ENCODE measurements around the gene PCNX2.

PCNX2 gene

DNA sequence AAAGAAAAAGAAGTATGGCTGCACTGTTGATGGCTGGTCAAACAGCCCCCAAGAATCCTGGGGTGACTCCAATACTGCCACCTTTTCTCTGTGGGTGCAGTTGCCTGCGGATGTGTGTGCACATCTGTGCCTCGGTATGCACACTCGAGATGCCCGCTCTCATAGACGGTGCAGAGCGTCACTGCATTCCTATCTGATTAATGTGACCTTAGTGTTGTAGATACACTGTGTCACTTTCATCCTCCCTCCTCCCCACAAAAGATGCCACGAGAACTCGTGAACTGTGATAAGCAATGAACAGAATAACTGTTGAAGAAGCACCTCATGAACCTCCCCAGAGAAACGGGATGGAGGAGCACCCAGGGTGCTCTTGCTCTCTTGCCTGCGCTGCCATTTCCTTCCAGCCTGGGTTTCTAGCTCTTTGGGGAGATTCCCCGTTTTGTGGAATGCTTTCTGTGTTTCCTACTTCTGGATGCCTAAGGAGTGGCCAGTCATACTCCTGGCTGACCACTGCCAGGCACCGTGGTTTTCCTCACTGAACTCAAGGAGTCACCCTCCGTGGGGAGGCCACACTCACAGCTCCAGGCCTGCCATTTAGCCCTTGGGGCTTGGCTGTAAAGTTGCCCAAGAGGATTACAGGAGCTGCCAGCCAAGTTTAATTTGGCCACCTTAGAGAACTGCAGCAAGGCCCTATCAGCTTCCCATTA lies 313.1 kb downstream of the PCNX2 start:
- Histone ChIP-seq H3K27me3 (ENCODE audit: insufficient read depth, low read length, poor library complexity, severe bottlenecking) (no peaks in the 10 kb centered on the region), H2AFZ (ENCODE audit: low read length) (no peak overlapping the region), H3K9ac (ENCODE audit: low read depth, low read length, poor library complexity, severe bottlenecking) (no peak overlapping the region), H3K9me3 (ENCODE audit: insufficient read depth, low read depth, low read length) (no peaks in the 10 kb centered on the region), H3K9me2 (replicated peaks; ENCODE audit: low read depth, low read length) (no peaks in the 10 kb centered on the region), H3K4me1 (ENCODE audit: insufficient read depth, low read length, poor library complexity, severe bottlenecking) (peaks cover 30% of the 10 kb centered on the region), H3F3A (ENCODE audit: low read depth) (no peaks in the 10 kb centered on the region), H3K36me3 (ENCODE audit: insufficient read depth, low read length) (peaks cover 7% of the 10 kb centered on the region; the same call in 1 of the 2 replicates), H3K4me2 (ENCODE audit: low read depth, low read length, poor library complexity, severe bottlenecking) (no peak overlapping the region), H4K20me1 (ENCODE audit: insufficient read depth, low read length, poor library complexity, severe bottlenecking) (no peaks in the 10 kb centered on the region), H3K4me3 (ENCODE audit: low read length, poor library complexity, severe bottlenecking) (no peak overlapping the region), H3K79me2 (ENCODE audit: insufficient read depth, low read length) (no peaks in the 10 kb centered on the region)
- TF ChIP-seq, protein P1, sequence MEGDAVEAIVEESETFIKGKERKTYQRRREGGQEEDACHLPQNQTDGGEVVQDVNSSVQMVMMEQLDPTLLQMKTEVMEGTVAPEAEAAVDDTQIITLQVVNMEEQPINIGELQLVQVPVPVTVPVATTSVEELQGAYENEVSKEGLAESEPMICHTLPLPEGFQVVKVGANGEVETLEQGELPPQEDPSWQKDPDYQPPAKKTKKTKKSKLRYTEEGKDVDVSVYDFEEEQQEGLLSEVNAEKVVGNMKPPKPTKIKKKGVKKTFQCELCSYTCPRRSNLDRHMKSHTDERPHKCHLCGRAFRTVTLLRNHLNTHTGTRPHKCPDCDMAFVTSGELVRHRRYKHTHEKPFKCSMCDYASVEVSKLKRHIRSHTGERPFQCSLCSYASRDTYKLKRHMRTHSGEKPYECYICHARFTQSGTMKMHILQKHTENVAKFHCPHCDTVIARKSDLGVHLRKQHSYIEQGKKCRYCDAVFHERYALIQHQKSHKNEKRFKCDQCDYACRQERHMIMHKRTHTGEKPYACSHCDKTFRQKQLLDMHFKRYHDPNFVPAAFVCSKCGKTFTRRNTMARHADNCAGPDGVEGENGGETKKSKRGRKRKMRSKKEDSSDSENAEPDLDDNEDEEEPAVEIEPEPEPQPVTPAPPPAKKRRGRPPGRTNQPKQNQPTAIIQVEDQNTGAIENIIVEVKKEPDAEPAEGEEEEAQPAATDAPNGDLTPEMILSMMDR (conservative IDR thresholded peaks at IDR 0.05; ENCODE audit: low read length): no peak
- no peak for TF ChIP-seq EZH2phosphoT487 (IDR thresholded peaks at IDR 0.05; ENCODE audit: borderline replicate concordance)

DNA sequence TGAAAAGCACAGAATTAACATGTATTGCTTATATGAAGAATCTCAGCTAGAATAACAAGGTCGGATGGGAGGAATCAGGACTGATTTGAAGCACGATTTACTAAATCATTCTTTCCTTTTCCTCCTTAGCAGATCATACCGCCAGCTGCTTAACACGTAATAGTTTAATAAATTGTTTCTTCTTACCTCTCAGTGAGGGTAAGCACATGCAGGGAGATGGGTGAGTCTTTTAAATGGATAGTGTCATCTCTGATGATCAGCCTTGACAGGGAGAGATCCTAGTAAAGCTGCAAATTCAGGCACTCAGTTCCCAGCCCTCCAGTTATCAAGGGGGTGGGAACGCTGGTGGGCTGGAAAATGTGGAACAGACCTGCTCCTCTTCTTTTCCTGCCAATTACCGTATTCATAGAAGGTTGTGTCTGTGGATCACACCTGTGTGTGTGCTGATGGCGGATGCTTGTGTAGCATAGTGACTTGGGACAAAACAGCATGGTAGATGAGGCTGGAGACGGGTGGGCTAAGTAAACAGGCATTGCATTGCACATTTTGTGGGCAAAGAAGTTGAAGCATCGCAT lies 314.5 kb downstream of the PCNX2 start:
- H3K4me1 ChIP-seq (ENCODE audit: insufficient read depth, low read length, poor library complexity, severe bottlenecking): peaks cover 30% of the 10 kb centered on the region
- H3K4me3 ChIP-seq (ENCODE audit: low read length, poor library complexity, severe bottlenecking): no peak overlapping the region
- no peaks in the 10 kb centered on the region for H3K27me3 ChIP-seq (ENCODE audit: insufficient read depth, low read length, poor library complexity, severe bottlenecking)
- no peaks in the 10 kb centered on the region for H3K9me3 ChIP-seq (ENCODE audit: insufficient read depth, low read depth, low read length)
- H4K20me1 ChIP-seq (ENCODE audit: insufficient read depth, low read length, poor library complexity, severe bottlenecking): no peaks in the 10 kb centered on the region
- peaks cover 19% of the 10 kb centered on the region; the same call in 1 of the 2 replicates for H3K36me3 ChIP-seq (ENCODE audit: insufficient read depth, low read length)
- H3K9me2 ChIP-seq (replicated peaks; ENCODE audit: low read depth, low read length): no peaks in the 10 kb centered on the region
- H3F3A ChIP-seq (ENCODE audit: low read depth): no peaks in the 10 kb centered on the region
- no peaks in the 10 kb centered on the region for H3K79me2 ChIP-seq (ENCODE audit: insufficient read depth, low read length)
- no peak overlapping the region for H3K4me2 ChIP-seq (ENCODE audit: low read depth, low read length, poor library complexity, severe bottlenecking)
- H3K9ac ChIP-seq (ENCODE audit: low read depth, low read length, poor library complexity, severe bottlenecking): no peak overlapping the region
- H2AFZ ChIP-seq (ENCODE audit: low read length): no peak overlapping the region
- TF ChIP-seq EZH2phosphoT487 (IDR thresholded peaks at IDR 0.05; ENCODE audit: borderline replicate concordance): no peak
- TF ChIP-seq, protein P1 (conservative IDR thresholded peaks at IDR 0.05; ENCODE audit: low read length): no peak

DNA sequence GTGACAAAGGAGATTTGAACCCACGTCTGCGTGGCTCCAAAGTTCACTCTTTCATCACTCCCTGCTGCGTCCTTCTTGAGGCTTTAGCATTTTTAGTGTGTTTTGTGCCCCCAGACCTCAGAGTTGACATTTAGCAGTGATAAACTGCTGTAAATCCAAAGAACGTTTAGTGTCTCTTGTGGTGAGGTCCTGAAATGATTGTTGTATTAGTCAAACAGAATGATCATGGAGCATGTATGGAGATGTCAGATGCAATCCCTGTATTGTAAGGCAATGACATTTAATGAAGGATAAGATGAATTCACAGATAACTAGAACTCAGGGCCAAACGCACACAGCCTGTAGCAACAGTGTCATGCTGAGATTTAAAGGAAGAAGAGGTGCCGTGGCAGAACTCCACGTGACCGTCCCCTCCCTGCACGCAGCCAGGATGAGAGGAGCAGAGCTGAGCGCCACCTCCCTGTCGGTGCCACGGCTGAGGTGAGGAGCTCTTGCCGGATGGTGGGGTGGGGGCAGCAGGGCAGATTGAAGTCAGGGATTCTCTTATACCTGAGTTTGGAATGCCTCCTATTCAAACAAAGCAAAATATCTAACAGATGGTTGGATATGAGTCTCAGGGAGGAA lies 315.1 kb downstream of the PCNX2 start:
- Histone ChIP-seq H3K4me1 (ENCODE audit: insufficient read depth, low read length, poor library complexity, severe bottlenecking) (peaks cover 30% of the 10 kb centered on the region), H3F3A (ENCODE audit: low read depth) (no peaks in the 10 kb centered on the region), H3K9me3 (ENCODE audit: insufficient read depth, low read depth, low read length) (no peaks in the 10 kb centered on the region), H2AFZ (ENCODE audit: low read length) (no peak overlapping the region), H3K9ac (ENCODE audit: low read depth, low read length, poor library complexity, severe bottlenecking) (no peak overlapping the region), H3K9me2 (replicated peaks; ENCODE audit: low read depth, low read length) (no peaks in the 10 kb centered on the region), H3K27me3 (ENCODE audit: insufficient read depth, low read length, poor library complexity, severe bottlenecking) (no peaks in the 10 kb centered on the region), H3K4me2 (ENCODE audit: low read depth, low read length, poor library complexity, severe bottlenecking) (no peak overlapping the region), H3K36me3 (ENCODE audit: insufficient read depth, low read length) (peaks cover 19% of the 10 kb centered on the region; the same call in 1 of the 2 replicates), H3K79me2 (ENCODE audit: insufficient read depth, low read length) (no peaks in the 10 kb centered on the region), H3K4me3 (ENCODE audit: low read length, poor library complexity, severe bottlenecking) (no peak overlapping the region), H4K20me1 (ENCODE audit: insufficient read depth, low read length, poor library complexity, severe bottlenecking) (no peaks in the 10 kb centered on the region)
- TF ChIP-seq, protein P1 (conservative IDR thresholded peaks at IDR 0.05; ENCODE audit: low read length): no peak
- TF ChIP-seq EZH2phosphoT487 (IDR thresholded peaks at IDR 0.05; ENCODE audit: borderline replicate concordance): no peak

All from Loucy (cell line).